Muscle layer of colon (tissue), 2 donors: ENCODE results near the gene PLA2G2F.

Experiments used
- H3K27ac ChIP-seq: one replicate; pipeline ENCODE4 v1.7.0; 2013; ENCODE audit warnings: low read depth, mild to moderate bottlenecking, low read length, moderate library complexity
- H3K27me3 ChIP-seq, 2 donors: one replicate each; pipeline ENCODE4 v1.7.0; 2013; ENCODE audit warnings: low read length in 2 of 2, mild to moderate bottlenecking in 2 of 2; ENCODE audit not compliant: insufficient read depth in 2 of 2, control insufficient read depth in 1 of 2
- H3K36me3 ChIP-seq: one replicate; pipeline ENCODE4 v1.7.0; 2013; ENCODE audit warnings: mild to moderate bottlenecking, low read length; ENCODE audit not compliant: insufficient read depth
- H3K4me1 ChIP-seq: one replicate; pipeline ENCODE4 v1.7.0; 2013; ENCODE audit warnings: mild to moderate bottlenecking, low read length; ENCODE audit not compliant: insufficient read depth
- H3K4me3 ChIP-seq, 2 donors: one replicate each; pipeline ENCODE4 v1.7.0; 2013; ENCODE audit warnings: low read length in 2 of 2, low read depth in 1 of 2, mild to moderate bottlenecking in 1 of 2, moderate library complexity in 1 of 2
- H3K9ac ChIP-seq: one replicate; pipeline ENCODE4 v1.7.0; 2013; ENCODE audit warnings: low read length
- H3K9me3 ChIP-seq: one replicate; pipeline ENCODE4 v1.7.0; 2013; ENCODE audit warnings: mild to moderate bottlenecking, low read length
- donor health status: abdominal sarcoma.
- donor health status: Adenocarcinoma of cecum.

Gene PLA2G2F

DNA sequence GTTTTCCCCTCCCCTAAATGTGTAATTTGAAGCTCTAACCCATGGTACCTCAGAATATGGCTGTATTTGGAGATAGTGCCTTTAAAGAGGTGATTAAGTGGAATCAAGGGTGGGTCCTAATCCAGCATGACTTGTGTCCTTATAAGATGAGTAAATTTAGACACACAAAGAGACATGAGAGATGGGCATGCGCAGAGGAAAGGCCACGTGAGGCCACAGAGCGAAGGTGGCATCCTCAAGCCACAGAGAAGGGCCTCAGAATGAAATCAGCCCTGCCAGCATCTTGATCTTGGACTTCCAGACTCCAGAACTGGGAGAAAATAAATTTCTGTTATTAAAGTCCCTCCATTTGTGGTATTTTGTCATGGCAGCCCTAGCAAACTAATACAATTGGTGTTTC, 2.9 kb upstream of the PLA2G2F start:
- Histone ChIP-seq H3K9me3 (no peaks in the 10 kb centered on the region), H3K27ac (no peak overlapping the region), H3K4me3 (no peak overlapping the region), H3K27me3 (peaks cover 0 to 35% of the 10 kb centered on the region in 2 donors), H3K4me1 (no peaks in the 10 kb centered on the region), H3K9ac (no peak overlapping the region), H3K36me3 (no peaks in the 10 kb centered on the region)

DNA sequence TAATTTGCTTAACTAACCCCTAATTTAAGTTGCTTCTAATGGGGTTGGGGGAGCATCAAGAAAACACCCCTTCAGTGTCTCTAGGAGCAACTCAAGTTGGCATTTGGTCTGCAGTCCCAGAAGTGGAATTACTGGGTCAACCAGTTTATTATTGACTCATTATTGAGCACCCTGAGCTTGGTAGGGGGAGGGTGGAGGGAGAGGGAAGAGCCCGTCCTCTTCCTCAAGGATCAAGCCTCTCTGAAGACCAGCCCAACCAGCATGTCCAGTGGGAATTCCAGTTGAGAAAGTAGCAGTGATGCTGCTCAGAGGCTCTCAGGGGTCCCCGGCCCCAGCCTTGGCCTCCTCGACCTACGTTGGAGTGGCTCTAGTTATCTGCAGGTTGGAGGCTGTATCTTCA, 2.1 kb upstream of the PLA2G2F start:
- Histone ChIP-seq H3K9ac (no peak overlapping the region), H3K9me3 (no peaks in the 10 kb centered on the region), H3K27ac (no peak overlapping the region), H3K4me1 (no peaks in the 10 kb centered on the region), H3K27me3 (peaks cover 0 to 35% of the 10 kb centered on the region in 2 donors), H3K36me3 (no peaks in the 10 kb centered on the region), H3K4me3 (no peak overlapping the region)

DNA sequence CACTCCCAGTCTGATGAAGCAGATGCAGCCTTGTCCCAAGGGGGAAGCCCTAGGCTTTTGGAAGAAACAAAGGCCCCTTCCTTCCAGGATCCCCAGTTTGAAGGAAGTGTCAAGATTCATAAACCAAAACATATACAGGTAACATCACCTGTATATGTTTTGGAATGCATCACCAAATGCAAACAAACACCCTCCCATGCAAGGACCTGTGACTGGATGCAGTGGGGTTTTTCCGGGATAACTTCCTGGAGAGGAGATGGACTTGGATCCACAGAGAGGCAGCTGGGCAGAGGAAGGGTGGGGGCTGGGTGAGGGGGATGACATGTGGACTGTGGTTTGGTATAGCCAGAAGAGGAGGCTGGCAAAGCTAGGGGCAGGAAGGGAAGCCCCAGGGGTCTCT, 1.5 kb upstream of the PLA2G2F start:
- Histone ChIP-seq H3K27ac (no peak overlapping the region), H3K9me3 (no peaks in the 10 kb centered on the region), H3K4me3 (no peak overlapping the region), H3K27me3 (peaks cover 0 to 35% of the 10 kb centered on the region in 2 donors), H3K36me3 (no peaks in the 10 kb centered on the region), H3K4me1 (no peaks in the 10 kb centered on the region), H3K9ac (no peak overlapping the region)

DNA sequence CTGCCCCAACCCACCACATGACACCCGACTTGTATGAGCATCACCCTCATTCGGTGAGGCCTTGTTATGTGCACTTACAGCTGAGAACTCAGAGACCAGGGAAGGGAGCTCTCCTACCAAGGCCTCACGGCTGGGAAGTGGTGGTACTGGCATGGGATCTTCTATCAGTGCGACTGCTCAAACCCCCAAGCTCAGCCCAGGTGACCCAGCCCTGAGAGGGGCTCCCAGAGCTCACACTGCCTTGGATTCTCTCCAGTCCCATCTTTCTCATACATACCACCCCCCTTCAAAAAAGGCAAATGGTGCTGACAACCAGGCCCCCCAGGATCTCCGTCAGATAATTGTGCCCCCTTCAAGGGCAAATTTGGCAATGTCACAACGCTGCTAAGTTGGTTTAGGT, 777 bp upstream of the PLA2G2F start:
- peaks cover 0 to 35% of the 10 kb centered on the region in 2 donors for H3K27me3 ChIP-seq
- no peaks in the 10 kb centered on the region for H3K9me3 ChIP-seq
- no peaks in the 10 kb centered on the region for H3K4me1 ChIP-seq
- no peak overlapping the region for H3K4me3 ChIP-seq
- H3K36me3 ChIP-seq: no peaks in the 10 kb centered on the region
- H3K9ac ChIP-seq: no peak overlapping the region
- H3K27ac ChIP-seq: no peak overlapping the region

DNA sequence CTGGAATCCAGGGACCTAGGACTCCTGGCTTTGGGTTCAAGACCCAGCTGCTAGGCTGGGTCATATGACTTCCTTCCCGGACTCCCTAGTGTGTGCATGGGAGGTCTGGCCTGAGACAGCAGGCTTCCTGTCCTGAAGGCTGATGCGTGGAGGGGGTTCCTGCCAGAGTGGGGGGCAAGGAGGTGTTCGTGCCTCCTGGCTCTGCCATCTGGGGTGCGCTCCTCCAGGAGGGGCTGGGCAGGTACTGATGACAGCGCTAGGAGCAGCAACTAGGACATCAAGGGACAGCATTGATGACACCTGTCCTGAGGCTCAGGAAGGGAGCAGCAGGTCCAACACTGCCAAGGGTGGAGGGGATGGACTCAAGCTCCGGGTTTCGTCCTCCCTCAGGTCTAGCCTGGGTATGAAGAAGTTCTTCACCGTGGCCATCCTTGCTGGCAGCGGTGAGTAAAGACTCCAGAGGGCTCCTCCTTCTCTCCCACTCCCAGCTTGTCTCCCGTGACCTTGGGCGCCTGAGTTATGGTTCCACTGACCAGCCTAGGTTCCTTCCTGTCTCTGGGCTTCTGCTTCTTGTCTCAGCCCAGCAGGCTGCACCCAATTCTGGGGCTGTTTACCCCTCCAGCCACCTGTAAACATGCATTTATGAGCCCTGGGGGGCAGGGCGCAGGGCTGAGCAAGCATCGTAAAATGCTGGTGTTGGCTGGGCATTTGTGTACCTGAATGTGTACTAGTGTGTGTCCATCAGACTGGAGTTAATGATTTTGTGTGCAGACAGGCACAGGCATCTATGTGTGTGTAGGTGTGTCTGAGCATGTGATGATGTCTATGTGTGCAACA, 871 bp downstream of the PLA2G2F start:
- Histone ChIP-seq H3K4me3 (no peak overlapping the region), H3K9ac (no peak overlapping the region), H3K4me1 (no peaks in the 10 kb centered on the region), H3K27me3 (peaks cover 0 to 28% of the 10 kb centered on the region in 2 donors), H3K36me3 (no peaks in the 10 kb centered on the region), H3K27ac (no peak overlapping the region), H3K9me3 (no peaks in the 10 kb centered on the region)

DNA sequence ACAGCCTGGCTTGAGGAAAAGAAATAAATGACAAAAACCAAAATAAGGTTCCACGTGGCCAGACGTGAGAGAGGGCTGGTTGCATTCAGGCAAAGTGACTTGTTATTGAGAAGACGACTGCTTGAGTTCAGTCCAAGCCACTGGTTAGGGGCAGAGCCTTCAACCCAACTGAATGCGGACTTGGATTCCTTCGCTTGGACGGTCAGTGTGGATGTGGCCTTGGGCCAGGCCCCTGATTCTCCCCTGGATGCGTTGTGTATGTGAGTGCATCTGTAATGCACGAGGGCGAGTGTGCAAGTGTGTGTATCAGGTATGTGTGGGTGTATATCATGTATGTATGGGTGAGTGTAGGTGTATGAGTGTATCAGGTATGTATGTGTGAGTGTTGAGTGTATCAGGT, 1.9 kb downstream of the PLA2G2F start:
- Histone ChIP-seq H3K9me3 (no peaks in the 10 kb centered on the region), H3K9ac (no peak overlapping the region), H3K36me3 (no peaks in the 10 kb centered on the region), H3K4me3 (no peak overlapping the region), H3K27ac (no peak overlapping the region), H3K4me1 (no peaks in the 10 kb centered on the region), H3K27me3 (peaks cover 0 to 23% of the 10 kb centered on the region in 2 donors)

DNA sequence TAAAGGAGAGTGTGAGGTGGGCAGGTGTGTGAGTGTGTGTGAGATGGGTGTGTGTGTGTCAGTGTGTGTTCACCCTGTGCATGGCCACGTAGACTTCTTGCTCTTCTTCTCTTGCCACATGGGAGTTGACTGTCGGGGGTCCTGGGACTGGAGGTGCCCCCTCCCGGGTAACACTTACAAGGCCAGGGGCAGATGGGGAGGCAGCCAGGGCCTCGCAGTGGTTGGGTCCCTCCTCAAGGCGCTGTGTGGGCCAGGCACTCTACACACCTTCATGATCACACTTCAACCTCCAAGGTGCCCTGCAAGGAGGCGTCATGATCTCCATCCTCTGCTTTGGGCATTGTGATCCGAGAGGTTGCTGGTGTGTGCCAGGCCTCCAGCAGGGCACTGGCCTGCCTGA, 2.3 kb downstream of the PLA2G2F start:
- H3K4me1 ChIP-seq: no peaks in the 10 kb centered on the region
- no peaks in the 10 kb centered on the region for H3K9me3 ChIP-seq
- no peak overlapping the region for H3K4me3 ChIP-seq
- H3K27ac ChIP-seq: no peak overlapping the region
- H3K9ac ChIP-seq: no peak overlapping the region
- no peaks in the 10 kb centered on the region for H3K36me3 ChIP-seq
- peaks cover 0 to 23% of the 10 kb centered on the region in 2 donors for H3K27me3 ChIP-seq

DNA sequence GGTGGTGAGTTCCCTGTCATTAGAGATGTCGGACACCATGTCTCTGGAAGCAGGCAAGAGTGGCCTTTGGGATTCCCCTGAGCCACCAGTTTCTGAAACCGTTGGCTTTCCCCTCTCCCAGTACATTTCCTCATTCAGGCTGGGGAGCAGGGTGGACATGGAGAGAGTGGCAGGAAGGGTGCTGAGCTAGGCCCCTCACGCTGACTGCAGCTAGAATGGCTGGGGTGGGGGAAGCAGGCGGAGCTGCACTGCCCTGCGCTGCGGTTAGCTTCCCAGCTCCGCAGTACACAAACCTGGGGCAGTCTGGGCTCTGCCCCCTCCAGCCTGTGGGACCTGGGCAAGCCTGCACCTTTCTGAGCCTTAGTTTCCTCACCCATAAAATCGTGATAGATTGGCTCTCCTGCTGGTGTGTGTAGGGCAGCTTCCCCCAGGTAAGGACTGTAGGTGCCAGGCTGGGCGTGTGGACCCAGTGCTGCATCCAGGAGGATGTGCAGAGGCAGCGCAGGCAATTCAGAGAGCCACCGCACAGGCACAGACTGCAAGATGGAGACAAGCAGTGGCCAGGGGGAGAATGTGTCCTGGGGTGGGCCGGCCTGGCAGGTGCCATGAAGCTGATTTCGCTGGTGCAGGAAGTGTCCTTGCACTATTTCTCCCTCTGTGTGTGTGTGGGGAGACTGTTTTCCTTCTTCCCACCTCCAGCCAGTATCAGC, 3.0 kb downstream of the PLA2G2F start:
- peaks cover 0 to 20% of the 10 kb centered on the region in 2 donors for H3K27me3 ChIP-seq
- H3K36me3 ChIP-seq: no peaks in the 10 kb centered on the region
- no peak overlapping the region for H3K27ac ChIP-seq
- no peak overlapping the region for H3K9ac ChIP-seq
- no peak overlapping the region for H3K4me3 ChIP-seq
- no peaks in the 10 kb centered on the region for H3K9me3 ChIP-seq
- no peaks in the 10 kb centered on the region for H3K4me1 ChIP-seq

DNA sequence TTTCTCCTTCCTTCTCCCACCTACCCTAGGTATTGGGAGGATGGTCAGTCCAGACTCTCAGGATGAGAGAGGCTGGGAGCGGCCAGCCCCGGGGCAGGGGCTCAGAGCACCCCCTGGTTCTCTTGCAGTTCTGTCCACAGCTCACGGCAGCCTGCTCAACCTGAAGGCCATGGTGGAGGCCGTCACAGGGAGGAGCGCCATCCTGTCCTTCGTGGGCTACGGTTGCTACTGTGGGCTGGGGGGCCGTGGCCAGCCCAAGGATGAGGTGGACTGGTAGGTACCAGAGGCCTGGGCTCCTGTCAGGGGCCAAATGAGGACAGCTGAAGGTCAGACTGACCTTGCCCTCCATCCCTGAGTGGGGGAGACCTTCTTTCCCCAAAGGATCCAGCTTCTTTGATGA, 4.2 kb downstream of the PLA2G2F start:
- no peaks in the 10 kb centered on the region for H3K9me3 ChIP-seq
- no peaks in the 10 kb centered on the region for H3K36me3 ChIP-seq
- H3K27ac ChIP-seq: no peak overlapping the region
- no peak overlapping the region for H3K4me3 ChIP-seq
- peaks cover 0 to 11% of the 10 kb centered on the region in 2 donors for H3K27me3 ChIP-seq
- H3K4me1 ChIP-seq: no peaks in the 10 kb centered on the region
- no peak overlapping the region for H3K9ac ChIP-seq

DNA sequence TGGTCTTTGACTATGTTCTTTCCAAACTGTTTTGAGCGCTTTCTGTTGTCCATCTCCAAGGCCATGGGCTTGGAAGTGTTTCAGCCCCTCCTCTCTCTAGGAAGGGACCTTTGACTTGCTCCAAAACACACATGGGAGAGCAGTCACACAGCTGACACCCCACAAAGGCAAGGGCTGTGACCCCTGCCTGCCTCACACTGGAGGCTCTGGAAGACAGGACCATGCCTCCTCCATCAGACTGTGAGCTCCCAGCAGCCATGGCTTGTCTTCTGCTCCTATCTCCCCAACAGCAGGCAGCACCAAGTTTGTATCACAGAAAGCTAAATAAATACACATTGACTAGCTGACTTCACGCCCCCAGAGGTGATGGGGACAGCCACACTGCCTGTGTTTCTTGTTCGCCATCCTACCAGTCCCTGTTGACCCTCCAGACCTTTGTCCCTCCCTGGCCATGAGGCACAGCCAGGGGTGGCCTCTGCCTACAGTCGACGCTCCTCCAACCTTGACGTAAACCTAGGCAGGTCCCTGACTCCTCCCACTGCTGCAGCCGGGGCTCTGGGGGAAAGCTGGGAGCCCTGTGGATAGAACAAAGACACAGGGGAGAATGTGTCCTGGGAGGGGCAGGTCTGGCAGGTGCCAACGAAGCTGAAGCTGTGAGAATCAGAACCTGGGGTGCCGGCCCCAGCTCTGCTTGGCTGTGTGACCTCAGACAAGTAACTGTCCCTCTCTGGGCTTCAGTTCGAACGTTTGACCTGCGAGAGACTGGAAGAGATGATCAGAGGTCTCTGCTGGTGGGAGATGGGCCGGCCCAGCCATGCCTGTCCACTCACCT, 4.8 kb downstream of the PLA2G2F start:
- no peak overlapping the region for H3K4me3 ChIP-seq
- H3K36me3 ChIP-seq: no peaks in the 10 kb centered on the region
- no peak overlapping the region for H3K27ac ChIP-seq
- no peaks in the 10 kb centered on the region for H3K9me3 ChIP-seq
- H3K27me3 ChIP-seq: peaks cover 0 to 8% of the 10 kb centered on the region in 2 donors
- H3K9ac ChIP-seq: no peak overlapping the region
- no peaks in the 10 kb centered on the region for H3K4me1 ChIP-seq

DNA sequence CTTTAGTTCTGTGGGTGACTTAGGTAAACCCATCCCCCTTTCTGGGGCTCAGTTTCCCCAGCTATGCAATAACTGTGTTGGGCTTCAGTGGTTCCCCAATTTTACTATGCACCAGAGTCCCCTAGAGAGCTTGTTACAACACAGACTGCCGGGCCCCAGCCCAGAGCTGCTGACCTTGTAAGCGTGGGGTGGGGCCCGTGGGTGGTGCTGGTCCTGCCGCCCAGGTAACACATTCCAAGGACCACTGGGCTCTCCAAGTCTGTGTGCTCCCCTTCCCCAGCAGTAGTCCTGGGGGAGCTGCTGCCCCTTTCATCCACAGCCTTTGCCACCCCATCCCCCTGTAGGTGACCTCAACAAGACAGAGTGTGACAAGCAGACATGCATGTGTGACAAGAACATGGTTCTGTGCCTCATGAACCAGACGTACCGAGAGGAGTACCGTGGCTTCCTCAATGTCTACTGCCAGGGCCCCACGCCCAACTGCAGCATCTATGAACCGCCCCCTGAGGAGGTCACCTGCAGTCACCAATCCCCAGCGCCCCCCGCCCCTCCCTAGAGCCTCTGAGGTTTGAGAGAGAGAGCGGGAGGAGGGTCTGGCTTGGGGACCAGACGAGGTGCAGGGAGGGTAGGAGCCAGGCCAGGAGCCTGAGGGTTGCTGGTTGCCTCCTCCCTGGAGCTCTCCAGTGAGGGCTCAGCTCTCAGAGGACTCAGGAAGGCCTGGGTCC, 8.9 kb downstream of the PLA2G2F start:
- H3K27me3 ChIP-seq: no peaks in the 10 kb centered on the region
- peaks cover 11% of the 10 kb centered on the region for H3K4me1 ChIP-seq
- no peak overlapping the region for H3K4me3 ChIP-seq
- H3K9me3 ChIP-seq: no peaks in the 10 kb centered on the region
- H3K27ac ChIP-seq: no peak overlapping the region
- no peak overlapping the region for H3K9ac ChIP-seq
- H3K36me3 ChIP-seq: no peaks in the 10 kb centered on the region
